ENCODE data around the gene PAOX. TPM values are rescaled to one million over a fixed set of nuclear protein-coding genes. Genes with fewer than 3 reads are reported as not detected.

Gene PAOX
- total and polyA plus RNA-seq, 2 donors (not counting 1 experiment from before 2014, with no cell fraction given), result 2.4 to 9.2 TPM

DNA sequence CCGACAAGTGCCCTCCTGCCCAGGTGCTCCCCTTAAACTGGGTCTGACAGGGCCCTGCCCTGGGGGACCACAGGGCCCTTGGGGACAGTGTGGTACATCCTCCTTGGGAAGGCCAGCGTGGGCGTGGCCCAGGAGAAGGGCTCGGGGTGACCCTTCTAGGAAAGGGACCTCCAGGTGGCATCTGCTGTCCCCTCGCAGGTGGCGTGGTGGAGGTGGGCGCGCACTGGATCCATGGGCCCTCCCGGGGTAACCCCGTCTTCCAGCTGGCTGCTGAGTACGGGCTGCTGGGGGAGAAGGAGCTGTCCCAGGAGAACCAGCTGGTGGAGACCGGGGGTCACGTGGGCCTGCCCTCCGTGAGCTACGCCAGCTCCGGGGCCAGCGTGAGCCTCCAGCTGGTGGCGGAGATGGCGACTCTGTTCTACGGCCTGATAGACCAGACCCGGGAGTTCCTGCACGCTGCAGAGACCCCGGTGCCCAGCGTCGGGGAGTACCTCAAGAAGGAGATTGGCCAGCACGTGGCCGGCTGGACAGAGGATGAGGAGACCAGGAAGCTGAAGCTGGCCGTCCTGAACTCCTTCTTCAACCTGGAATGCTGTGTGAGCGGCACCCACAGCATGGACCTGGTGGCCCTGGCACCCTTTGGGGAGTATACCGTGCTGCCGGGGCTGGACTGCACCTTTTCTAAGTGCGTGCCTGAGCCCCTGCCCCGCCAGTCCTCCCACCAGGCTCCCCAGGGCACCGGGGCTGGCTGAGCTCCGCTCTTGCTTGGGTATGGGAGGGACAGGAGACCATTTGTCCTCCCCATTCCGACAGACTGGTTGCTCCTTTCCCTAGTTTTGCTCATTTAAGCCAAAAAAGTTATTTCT lies 972 bp downstream of the PAOX start:
- no peak for TF ChIP-seq EZH2 (IDR thresholded peaks at IDR 0.05; ENCODE audit: low read length, missing control alignments)
- no peaks in the 10 kb centered on the region for H3K36me3 ChIP-seq (ENCODE audit: control insufficient read depth, insufficient read depth, low read length)
- no peaks in the 10 kb centered on the region for H3K27me3 ChIP-seq (ENCODE audit: control insufficient read depth, insufficient read depth, low read length)
- peaks cover 2% of the 10 kb centered on the region for H3K4me1 ChIP-seq (ENCODE audit: control insufficient read depth, extremely low read depth, insufficient read depth, low read length)
- H4K20me1 ChIP-seq (ENCODE audit: control insufficient read depth, extremely low read depth, insufficient read depth, low read length), result no peaks in the 10 kb centered on the region
- H3K27ac ChIP-seq (ENCODE audit: insufficient read depth, low read length), result no peak overlapping the region
- H3K79me2 ChIP-seq (ENCODE audit: control insufficient read depth, insufficient read depth, low read length), result no peaks in the 10 kb centered on the region
- H2AFZ ChIP-seq (ENCODE audit: low read length), result no peak overlapping the region
- H3K9ac ChIP-seq (ENCODE audit: insufficient read depth, low read length), result peak overlapping the region; percentile 65
- peak overlapping the region; percentile 15 to 66 (median 44) for H3K4me3 ChIP-seq (replicated peaks in 1 of 4; ENCODE audit: control extremely low read depth in 1 of 4, insufficient read depth in 1 of 4, low read depth in 3 of 4, low read length in 4 of 4)
- H3K9me3 ChIP-seq (ENCODE audit: control insufficient read depth, insufficient read depth, low read depth, low read length), result no peaks in the 10 kb centered on the region
- peak overlapping the region; percentile 68 for H3K4me2 ChIP-seq (ENCODE audit: extremely low read depth, insufficient read depth, low read length)
- DNase-seq (ENCODE audit: low read depth in 2 of 2), result no peak

DNA sequence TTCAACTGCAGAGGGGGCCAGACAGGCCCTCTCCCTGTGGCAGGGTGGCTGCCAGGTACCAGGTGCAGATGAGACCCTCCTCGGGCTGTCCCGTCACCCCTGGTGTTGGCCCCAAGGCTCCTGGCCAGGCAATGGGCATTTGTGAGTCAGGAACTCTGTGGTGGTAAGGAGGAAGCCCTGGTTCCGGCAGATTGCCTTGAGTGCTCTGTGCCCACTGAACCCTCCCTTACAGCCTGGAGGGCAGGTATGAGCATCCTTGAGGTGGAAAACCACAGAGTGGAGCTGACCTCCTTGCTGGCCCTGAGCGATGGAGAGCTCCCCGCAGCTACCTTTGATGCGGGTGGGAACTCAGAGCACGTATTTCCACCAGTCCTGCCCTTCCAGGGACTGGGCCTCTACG lies 2.0 kb downstream of the PAOX start:
- H3K4me1 ChIP-seq (ENCODE audit: control insufficient read depth, extremely low read depth, insufficient read depth, low read length), result peaks cover 2% of the 10 kb centered on the region
- no peak overlapping the region for H3K4me3 ChIP-seq (replicated peaks in 1 of 4; ENCODE audit: control extremely low read depth in 1 of 4, insufficient read depth in 1 of 4, low read depth in 3 of 4, low read length in 4 of 4)
- no peak overlapping the region for H3K27ac ChIP-seq (ENCODE audit: insufficient read depth, low read length)
- TF ChIP-seq, protein P1, sequence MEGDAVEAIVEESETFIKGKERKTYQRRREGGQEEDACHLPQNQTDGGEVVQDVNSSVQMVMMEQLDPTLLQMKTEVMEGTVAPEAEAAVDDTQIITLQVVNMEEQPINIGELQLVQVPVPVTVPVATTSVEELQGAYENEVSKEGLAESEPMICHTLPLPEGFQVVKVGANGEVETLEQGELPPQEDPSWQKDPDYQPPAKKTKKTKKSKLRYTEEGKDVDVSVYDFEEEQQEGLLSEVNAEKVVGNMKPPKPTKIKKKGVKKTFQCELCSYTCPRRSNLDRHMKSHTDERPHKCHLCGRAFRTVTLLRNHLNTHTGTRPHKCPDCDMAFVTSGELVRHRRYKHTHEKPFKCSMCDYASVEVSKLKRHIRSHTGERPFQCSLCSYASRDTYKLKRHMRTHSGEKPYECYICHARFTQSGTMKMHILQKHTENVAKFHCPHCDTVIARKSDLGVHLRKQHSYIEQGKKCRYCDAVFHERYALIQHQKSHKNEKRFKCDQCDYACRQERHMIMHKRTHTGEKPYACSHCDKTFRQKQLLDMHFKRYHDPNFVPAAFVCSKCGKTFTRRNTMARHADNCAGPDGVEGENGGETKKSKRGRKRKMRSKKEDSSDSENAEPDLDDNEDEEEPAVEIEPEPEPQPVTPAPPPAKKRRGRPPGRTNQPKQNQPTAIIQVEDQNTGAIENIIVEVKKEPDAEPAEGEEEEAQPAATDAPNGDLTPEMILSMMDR (conservative IDR thresholded peaks at IDR 0.05 in 1 of 2, IDR thresholded peaks at IDR 0.05 in 1 of 2; ENCODE audit: low read depth in 1 of 2, low read length in 2 of 2), result no peak
- TF ChIP-seq EZH2 (IDR thresholded peaks at IDR 0.05; ENCODE audit: low read length, missing control alignments), result no peak
- H3K36me3 ChIP-seq (ENCODE audit: control insufficient read depth, insufficient read depth, low read length), result no peaks in the 10 kb centered on the region
- H3K27me3 ChIP-seq (ENCODE audit: control insufficient read depth, insufficient read depth, low read length), result no peaks in the 10 kb centered on the region
- DNase-seq (ENCODE audit: low read depth in 2 of 2), result no peak
- H3K79me2 ChIP-seq (ENCODE audit: control insufficient read depth, insufficient read depth, low read length), result no peaks in the 10 kb centered on the region
- no peak overlapping the region for H3K9ac ChIP-seq (ENCODE audit: insufficient read depth, low read length)
- no peaks in the 10 kb centered on the region for H3K9me3 ChIP-seq (ENCODE audit: control insufficient read depth, insufficient read depth, low read depth, low read length)
- no peak overlapping the region for H3K4me2 ChIP-seq (ENCODE audit: extremely low read depth, insufficient read depth, low read length)
- no peaks in the 10 kb centered on the region for H4K20me1 ChIP-seq (ENCODE audit: control insufficient read depth, extremely low read depth, insufficient read depth, low read length)
- H2AFZ ChIP-seq (ENCODE audit: low read length), result no peak overlapping the region

DNA sequence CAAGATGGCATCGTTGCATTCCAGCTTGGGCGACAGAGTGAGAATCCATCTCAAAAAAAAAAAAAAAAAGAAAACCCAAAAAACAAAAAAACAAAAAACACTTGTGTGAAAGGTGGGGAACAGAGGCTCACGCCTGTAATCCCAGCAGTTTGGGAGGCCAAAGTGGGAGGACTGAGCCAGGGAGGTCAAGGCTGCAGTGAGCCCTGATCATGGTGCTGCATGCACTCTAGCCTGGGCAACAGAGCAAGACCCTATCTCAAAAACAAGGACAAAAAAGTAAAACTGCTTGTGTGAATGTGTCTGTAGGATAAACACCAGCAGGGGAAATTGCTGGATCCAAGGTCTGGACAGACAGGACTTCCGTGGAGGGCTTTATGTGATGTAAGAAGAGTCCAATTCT lies 4.5 kb downstream of the PAOX start:
- TF ChIP-seq EZH2 (IDR thresholded peaks at IDR 0.05; ENCODE audit: low read length, missing control alignments), result no peak
- TF ChIP-seq, protein P1 (conservative IDR thresholded peaks at IDR 0.05 in 1 of 2, IDR thresholded peaks at IDR 0.05 in 1 of 2; ENCODE audit: low read depth in 1 of 2, low read length in 2 of 2), result no peak
- Histone ChIP-seq H3K36me3 (ENCODE audit: control insufficient read depth, insufficient read depth, low read length) (no peaks in the 10 kb centered on the region), H3K9me3 (ENCODE audit: control insufficient read depth, insufficient read depth, low read depth, low read length) (no peaks in the 10 kb centered on the region), H3K4me1 (ENCODE audit: control insufficient read depth, extremely low read depth, insufficient read depth, low read length) (no peaks in the 10 kb centered on the region), H3K9ac (ENCODE audit: insufficient read depth, low read length) (no peak overlapping the region), H3K79me2 (ENCODE audit: control insufficient read depth, insufficient read depth, low read length) (no peaks in the 10 kb centered on the region), H3K4me2 (ENCODE audit: extremely low read depth, insufficient read depth, low read length) (no peak overlapping the region), H4K20me1 (ENCODE audit: control insufficient read depth, extremely low read depth, insufficient read depth, low read length) (no peaks in the 10 kb centered on the region), H3K27ac (ENCODE audit: insufficient read depth, low read length) (no peak overlapping the region), H3K4me3 (replicated peaks in 1 of 4; ENCODE audit: control extremely low read depth in 1 of 4, insufficient read depth in 1 of 4, low read depth in 3 of 4, low read length in 4 of 4) (no peak overlapping the region), H3K27me3 (ENCODE audit: control insufficient read depth, insufficient read depth, low read length) (no peaks in the 10 kb centered on the region), H2AFZ (ENCODE audit: low read length) (no peak overlapping the region)
- no peak for DNase-seq (ENCODE audit: low read depth in 2 of 2)
